Measurements from ENCODE around the gene GOPC.

Gene GOPC

GRCh38 chr6:117568831-117569410 is 33.4 kb downstream of the GOPC start:
- no peak for TF ChIP-seq CTCF (IDR thresholded peaks at IDR 0.05; ENCODE audit: extremely low read depth, missing control alignments)
- DNase-seq (ENCODE audit: low spot score), result no peak

GRCh38 chr6:117568247-117568646 is 34.1 kb downstream of the GOPC start:
- no peak for TF ChIP-seq CTCF (IDR thresholded peaks at IDR 0.05; ENCODE audit: extremely low read depth, missing control alignments)
- no peak for DNase-seq (ENCODE audit: low spot score)

GRCh38 chr6:117564681-117565080 is 37.6 kb downstream of the GOPC start:
- DNase-seq (ENCODE audit: low spot score), result no peak
- no peak for TF ChIP-seq CTCF (IDR thresholded peaks at IDR 0.05; ENCODE audit: extremely low read depth, missing control alignments)

- no peak for DNase-seq (ENCODE audit: low spot score)
- TF ChIP-seq CTCF (IDR thresholded peaks at IDR 0.05; ENCODE audit: extremely low read depth, missing control alignments), result no peak
Observed at GRCh38 chr6:117561128-117561527, 41.2 kb downstream of the GOPC start.

GRCh38 chr6:117559299-117559698 is 43.0 kb downstream of the GOPC start:
- no peak for TF ChIP-seq CTCF (IDR thresholded peaks at IDR 0.05; ENCODE audit: extremely low read depth, missing control alignments)
- no peak for DNase-seq (ENCODE audit: low spot score)

- TF ChIP-seq CTCF (IDR thresholded peaks at IDR 0.05; ENCODE audit: extremely low read depth, missing control alignments), result no peak
- no peak for DNase-seq (ENCODE audit: low spot score)
Observed at GRCh38 chr6:117558818-117559217, 43.5 kb downstream of the GOPC start.

- TF ChIP-seq CTCF (IDR thresholded peaks at IDR 0.05; ENCODE audit: extremely low read depth, missing control alignments), result no peak
- DNase-seq (ENCODE audit: low spot score), result no peak
Observed at GRCh38 chr6:117557951-117558350, 44.4 kb downstream of the GOPC start.
